Activated CD4-positive, alpha-beta memory T cell treated with anti-CD3 and anti-CD28 coated beads for 36 hours (primary cell): ENCODE data around the gene PPIA. TPM values are rescaled to one million over a fixed set of nuclear protein-coding genes. Genes with fewer than 3 reads are reported as not detected.

Experiments used
- CTCF ChIA-PET: fragments of 350-600 bp; sonication (Branson Sonifier 250); formaldehyde crosslinking; loops from one replicate; lab custom pipeline; 2021; ENCODE audit warnings: antibody characterized with exemption, inconsistent platforms; lab: Charles Lee
- POLR2A ChIA-PET: fragments of 350-600 bp; sonication (Branson Sonifier 250); formaldehyde crosslinking; loops from one replicate; lab custom pipeline; 2021; ENCODE audit warnings: antibody characterized with exemption; lab: Charles Lee
- DNase-seq: peaks from one replicate; pipeline ENCODE4 v3.0.0-alpha.2; 2020
- H3K27ac Mint-ChIP-seq: one replicate; pipeline ENCODE4 v1.8.0; 2021; ENCODE audit warnings: mixed read lengths
- H3K27me3 Mint-ChIP-seq: one replicate; pipeline ENCODE4 v1.8.0; 2021; ENCODE audit warnings: mixed read lengths
- H3K36me3 Mint-ChIP-seq: one replicate; pipeline ENCODE4 v1.8.0; 2021; ENCODE audit warnings: mixed read lengths
- H3K4me1 Mint-ChIP-seq: one replicate; pipeline ENCODE4 v1.8.0; 2021; ENCODE audit warnings: low read depth, mixed read lengths
- H3K4me3 Mint-ChIP-seq: one replicate; pipeline ENCODE4 v1.8.0; 2021; ENCODE audit warnings: mild to moderate bottlenecking, mixed read lengths
- H3K9me3 Mint-ChIP-seq: one replicate; pipeline ENCODE4 v1.8.0; 2021; ENCODE audit warnings: mixed read lengths
- intact Hi-C: fragments of 100-400 bp; cut with micrococcal nuclease; formaldehyde crosslinking; loops from one replicate; pipeline ENCODE4 v1.15.1; 2023
- total RNA-seq, 2 experiments: library from RNA; stranded (reverse); gene quantifications; one replicate each; pipeline ENCODE4 v1.2.3, GENCODE V29; 2021

Gene PPIA
- 1,000 to 10,000 TPM; 3,158 to 3,182 TPM for total RNA-seq

DNA sequence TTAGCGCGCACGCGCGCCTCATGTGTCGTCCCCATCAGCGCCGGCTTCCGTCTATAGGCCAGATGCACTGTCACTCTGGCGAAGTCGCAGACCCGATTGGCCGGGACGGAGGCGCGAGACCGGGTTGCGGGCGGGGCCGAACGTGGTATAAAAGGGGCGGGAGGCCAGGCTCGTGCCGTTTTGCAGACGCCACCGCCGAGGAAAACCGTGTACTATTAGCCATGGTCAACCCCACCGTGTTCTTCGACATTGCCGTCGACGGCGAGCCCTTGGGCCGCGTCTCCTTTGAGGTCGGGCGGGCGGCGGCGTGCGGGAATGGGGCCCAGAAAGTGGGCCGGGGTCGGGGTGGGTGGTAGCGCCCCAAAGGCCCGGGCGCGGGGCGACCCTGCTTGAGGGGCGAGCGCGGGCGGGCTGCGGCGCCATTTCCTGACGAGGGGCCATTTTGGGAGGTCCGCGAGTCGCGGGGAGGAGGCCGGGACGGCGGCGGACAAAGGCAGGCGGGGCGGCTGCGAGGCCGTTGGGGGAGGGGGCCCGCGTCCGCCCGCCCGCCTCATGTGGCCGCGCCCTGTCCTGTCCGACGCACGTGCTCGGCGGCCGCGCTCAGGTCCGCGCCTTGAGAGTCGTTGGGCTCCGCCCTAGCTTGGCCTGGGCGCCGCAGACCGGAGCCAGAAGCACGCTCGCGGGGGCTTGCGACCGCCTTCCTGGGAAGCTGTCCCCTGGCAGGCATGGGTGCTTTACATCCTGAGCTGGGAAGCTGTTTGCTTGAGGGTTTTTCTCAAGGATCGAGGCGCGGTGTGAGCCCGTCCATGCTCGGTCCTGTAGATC, at the start of gene PPIA:
PPIA (plus strand) TSS at position 178 of the 825 bp plus-strand sequence; CDS start at position 222, 44 bp downstream.
- H3K36me3 Mint-ChIP-seq = peaks cover 49% of the 10 kb centered on the region
- H3K27me3 Mint-ChIP-seq = no peaks in the 10 kb centered on the region
- no peaks in the 10 kb centered on the region for H3K9me3 Mint-ChIP-seq
- intact Hi-C loops = loop anchor here (1.0 to 5.0 kb wide), 10 partner anchors 48 to 336 kb away; partner anchors contain the start of genes H2AZ2, NUDCD3, OGDH and PURB
- peak; percentile 99 for DNase-seq
- peak within 1 kb of the TSS; percentile 97 for H3K4me3 Mint-ChIP-seq
- H3K27ac Mint-ChIP-seq = peak within 1 kb of the TSS; percentile 99
- POLR2A ChIA-PET = interaction anchor here (0.6 to 3.9 kb wide), 17 partner anchors 27 to 314 kb away, joined by 3 to 34 read pairs (median 5); partner anchors contain the start of genes H2AZ2, OGDH, PURB and TMED4
- CTCF ChIA-PET = interaction anchor here (0.9 kb wide), 1 partner anchor 190 kb away, joined by 3 read pairs; the partner anchor contains the start of gene OGDH
- peaks cover 29% of the 10 kb centered on the region for H3K4me1 Mint-ChIP-seq

DNA sequence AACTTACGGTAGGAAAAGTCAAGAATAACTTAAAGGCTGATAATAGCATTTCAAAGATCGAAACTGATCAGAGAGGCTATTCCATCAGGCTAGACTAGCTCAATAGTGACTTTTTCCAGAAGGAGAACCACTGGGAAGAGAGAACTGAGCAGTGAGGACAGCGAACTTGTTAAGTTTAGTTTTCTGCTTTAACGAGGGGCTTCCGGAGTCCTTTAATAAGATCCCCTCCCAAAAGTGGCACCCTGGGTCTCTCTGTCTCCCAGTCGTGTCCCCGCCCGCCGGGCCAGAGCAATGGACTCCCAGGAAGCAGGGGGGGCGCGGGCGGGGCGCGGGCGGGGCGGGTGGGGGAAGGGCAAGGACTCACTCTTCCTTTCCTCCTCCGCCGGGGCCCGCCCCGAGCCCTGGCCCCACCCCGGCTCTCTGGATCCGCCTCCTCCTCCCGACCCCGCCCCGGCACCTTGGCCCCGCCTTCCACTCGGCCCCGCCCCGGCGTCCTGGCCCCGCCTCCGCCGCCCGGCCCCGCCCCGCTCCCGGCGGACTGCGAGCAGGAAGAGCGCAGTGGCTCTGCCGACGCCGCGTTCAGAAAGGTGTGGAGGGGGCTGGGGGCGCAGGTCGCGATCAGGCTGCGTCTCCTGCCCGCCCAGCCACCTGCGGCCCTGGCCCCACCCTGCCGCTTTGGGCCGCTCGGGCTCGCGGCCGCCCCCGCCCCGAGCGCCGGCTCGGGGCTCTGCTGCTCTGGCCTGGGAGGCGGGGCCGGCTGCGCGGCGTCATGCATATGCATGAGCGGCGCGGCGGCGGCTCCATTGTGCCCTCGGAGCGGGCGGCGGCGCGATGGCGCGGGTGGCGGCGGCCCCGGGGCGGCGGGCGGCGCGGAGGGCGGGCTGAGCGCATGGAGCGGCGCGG, 48.2 kb upstream of the PPIA start, which contains the start of gene ZMIZ2:
ZMIZ2 (plus strand) TSS at position 803 of the 903 bp plus-strand sequence. CDS start 7,403 bp downstream, outside the sequence.
- H3K4me3 Mint-ChIP-seq = peak within 1 kb of the TSS; percentile 81
- H3K27ac Mint-ChIP-seq = peak within 1 kb of the TSS; percentile 87
- H3K9me3 Mint-ChIP-seq = no peaks in the 10 kb centered on the region
- DNase-seq = peak; percentile 93
- no peaks in the 10 kb centered on the region for H3K27me3 Mint-ChIP-seq
- POLR2A ChIA-PET = interaction anchor here (0.5 to 3.4 kb wide), 9 partner anchors 13 to 142 kb away, joined by 3 to 24 read pairs (median 3); partner anchors contain the start of genes H2AZ2, OGDH and PURB
- CTCF ChIA-PET = no interaction called here
- peaks cover 8% of the 10 kb centered on the region for H3K36me3 Mint-ChIP-seq
- peaks cover 39% of the 10 kb centered on the region for H3K4me1 Mint-ChIP-seq
- intact Hi-C loops = loop anchor here (1.0 kb wide), 5 partner anchors 13 to 166 kb away; partner anchors contain the start of genes OGDH, PPIA and TMED4

DNA sequence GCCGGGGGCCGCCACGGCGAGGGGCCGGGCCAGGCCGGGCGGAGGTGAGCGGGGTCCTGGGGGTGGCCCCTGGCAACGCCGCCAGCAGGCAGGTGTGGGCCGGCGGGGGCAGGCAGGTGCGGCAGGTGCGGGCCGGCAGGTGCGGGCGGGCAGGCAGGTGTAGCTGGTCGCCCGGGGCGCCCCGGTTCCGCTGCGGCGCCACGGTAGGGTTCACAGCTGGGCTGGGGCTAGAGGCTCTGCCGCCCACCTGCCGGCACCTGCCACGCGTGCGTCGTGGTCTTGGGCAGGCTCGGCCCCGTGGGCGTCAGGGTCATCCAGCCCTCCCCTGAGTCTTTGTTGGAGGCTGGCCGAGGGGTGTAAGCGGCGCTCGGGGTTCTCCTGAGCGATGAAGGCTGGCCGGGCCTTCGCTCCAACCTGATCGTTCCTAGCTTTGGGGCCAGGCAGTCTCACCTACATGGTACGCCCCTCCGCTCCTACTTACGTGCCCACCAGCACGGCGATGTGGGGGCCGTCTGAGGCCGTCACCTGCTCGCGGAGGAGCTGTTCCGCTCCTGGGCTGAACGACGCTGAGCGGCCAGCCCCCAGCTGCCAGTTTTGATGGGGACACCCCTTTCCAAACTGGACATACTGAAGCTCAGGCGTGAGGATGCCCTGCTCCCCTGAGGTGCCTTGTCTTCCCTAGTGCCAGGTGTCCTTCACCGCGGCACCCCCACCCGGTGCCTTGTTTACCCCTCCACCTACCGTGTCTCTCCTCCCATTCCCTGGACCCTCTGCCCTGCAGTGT, 47.3 kb upstream of the PPIA start:
- Mint-ChIP-seq H3K36me3 (peaks cover 8% of the 10 kb centered on the region), H3K9me3 (no peaks in the 10 kb centered on the region), H3K27me3 (no peaks in the 10 kb centered on the region), H3K27ac (peak overlapping the region; percentile 87), H3K4me3 (peak overlapping the region; percentile 81), H3K4me1 (peaks cover 44% of the 10 kb centered on the region)
- CTCF ChIA-PET = interaction anchor here (1.2 to 1.4 kb wide), 2 partner anchors 19 to 184 kb away, joined by 4 to 5 read pairs; no protein-coding TSS in a partner anchor
- POLR2A ChIA-PET = interaction anchor here (0.6 to 3.4 kb wide), 16 partner anchors 10 to 232 kb away, joined by 3 to 24 read pairs (median 3); partner anchors contain the start of genes H2AZ2, OGDH and PURB
- DNase-seq = peak; percentile 34
- intact Hi-C loops = loop anchor here (1.0 kb wide), 5 partner anchors 14 to 167 kb away; partner anchors contain the start of genes OGDH, PPIA and TMED4

GRCh38 chr7:44749992-44750391, 46.5 kb upstream of the PPIA start:
- no peaks in the 10 kb centered on the region for H3K9me3 Mint-ChIP-seq
- ChIA-PET POLR2A (interaction anchor here (0.6 to 3.4 kb wide), 17 partner anchors 9 to 231 kb away, joined by 3 to 24 read pairs (median 4); partner anchors contain the start of genes DDX56, H2AZ2, OGDH and PURB), CTCF (interaction anchor here (0.8 to 1.4 kb wide), 4 partner anchors 20 to 185 kb away, joined by 3 to 5 read pairs (median 4); partner anchors contain the start of gene OGDH)
- DNase-seq = no peak
- peak overlapping the region; percentile 81 for H3K4me3 Mint-ChIP-seq
- no peaks in the 10 kb centered on the region for H3K27me3 Mint-ChIP-seq
- peak overlapping the region; percentile 87 for H3K27ac Mint-ChIP-seq
- peaks cover 50% of the 10 kb centered on the region for H3K4me1 Mint-ChIP-seq
- peaks cover 8% of the 10 kb centered on the region for H3K36me3 Mint-ChIP-seq
- intact Hi-C loops = loop anchor here (2.0 kb wide), 2 partner anchors 99 to 161 kb away; partner anchors contain the start of gene H2AZ2

- ChIA-PET POLR2A (interaction anchor here (0.6 to 3.4 kb wide), 14 partner anchors 9 to 231 kb away, joined by 3 to 24 read pairs (median 6); partner anchors contain the start of genes DDX56, H2AZ2, OGDH and PURB), CTCF (interaction anchor here (0.5 to 1.4 kb wide), 8 partner anchors 20 to 214 kb away, joined by 3 to 5 read pairs (median 3); partner anchors contain the start of gene OGDH)
- Mint-ChIP-seq H3K27ac (peak overlapping the region; percentile 87), H3K36me3 (peaks cover 8% of the 10 kb centered on the region), H3K4me3 (peak overlapping the region; percentile 81), H3K9me3 (no peaks in the 10 kb centered on the region), H3K27me3 (no peaks in the 10 kb centered on the region), H3K4me1 (peaks cover 51% of the 10 kb centered on the region)
- intact Hi-C loops = loop anchor here (2.0 kb wide), 2 partner anchors 98 to 162 kb away; partner anchors contain the start of gene H2AZ2
- DNase-seq = no peak
These were observed 46.1 kb upstream of the PPIA start for GRCh38 chr7:44750424-44750823.

DNA sequence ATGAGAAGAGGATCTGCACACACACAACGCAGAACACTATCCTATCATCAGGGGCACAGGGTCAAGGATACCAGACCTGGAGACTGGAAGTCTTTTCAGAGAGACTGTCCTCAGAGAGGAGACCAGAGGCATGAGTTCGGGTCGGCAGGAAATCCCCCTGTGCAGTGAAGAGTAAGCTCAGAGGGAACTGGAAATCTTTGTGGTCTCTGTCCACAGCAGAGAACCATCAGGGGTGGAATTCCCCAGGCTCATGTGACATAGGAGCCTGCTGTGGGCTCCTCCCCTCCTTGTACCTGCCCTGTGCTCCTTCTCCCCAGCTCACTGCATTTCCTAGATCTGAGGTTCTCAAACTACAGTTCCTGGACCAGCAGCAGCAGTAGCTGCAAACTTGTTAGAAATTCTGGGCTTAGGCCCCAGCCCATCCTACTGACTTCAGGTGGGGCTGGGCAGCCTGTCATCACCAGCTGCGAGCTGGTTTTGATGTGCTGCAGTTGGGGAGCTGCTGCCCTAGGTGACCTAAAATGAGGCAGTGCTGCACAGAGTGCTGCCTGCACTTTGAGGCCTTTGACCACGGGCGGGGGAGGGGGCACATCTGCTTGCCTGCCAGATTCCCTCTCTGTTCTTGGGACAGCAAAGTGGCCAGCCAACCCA, 45.4 kb upstream of the PPIA start:
- peaks cover 8% of the 10 kb centered on the region for H3K36me3 Mint-ChIP-seq
- H3K4me3 Mint-ChIP-seq = peak overlapping the region; percentile 81
- no peaks in the 10 kb centered on the region for H3K9me3 Mint-ChIP-seq
- no peaks in the 10 kb centered on the region for H3K27me3 Mint-ChIP-seq
- ChIA-PET CTCF (interaction anchor here (0.5 to 1.4 kb wide), 7 partner anchors 36 to 214 kb away, joined by 3 to 4 read pairs (median 3); partner anchors contain the start of gene OGDH), POLR2A (interaction anchor here (0.8 to 3.4 kb wide), 9 partner anchors 46 to 178 kb away, joined by 3 to 24 read pairs (median 8); partner anchors contain the start of genes DDX56, H2AZ2, OGDH and PURB)
- H3K4me1 Mint-ChIP-seq = peaks cover 51% of the 10 kb centered on the region
- peak overlapping the region; percentile 87 for H3K27ac Mint-ChIP-seq
- intact Hi-C loops = loop anchor here (2.0 kb wide), 2 partner anchors 98 to 162 kb away; partner anchors contain the start of gene H2AZ2
- DNase-seq = peak; percentile 78

GRCh38 chr7:44752822-44753221, 43.7 kb upstream of the PPIA start:
- Mint-ChIP-seq H3K27ac (peak overlapping the region; percentile 64), H3K27me3 (no peaks in the 10 kb centered on the region), H3K36me3 (peaks cover 8% of the 10 kb centered on the region), H3K4me3 (no peak overlapping the region), H3K4me1 (peaks cover 47% of the 10 kb centered on the region), H3K9me3 (no peaks in the 10 kb centered on the region)
- no peak for DNase-seq
- ChIA-PET CTCF (no interaction called here), POLR2A (no interaction called here)
- intact Hi-C loops = no loop called here

DNA sequence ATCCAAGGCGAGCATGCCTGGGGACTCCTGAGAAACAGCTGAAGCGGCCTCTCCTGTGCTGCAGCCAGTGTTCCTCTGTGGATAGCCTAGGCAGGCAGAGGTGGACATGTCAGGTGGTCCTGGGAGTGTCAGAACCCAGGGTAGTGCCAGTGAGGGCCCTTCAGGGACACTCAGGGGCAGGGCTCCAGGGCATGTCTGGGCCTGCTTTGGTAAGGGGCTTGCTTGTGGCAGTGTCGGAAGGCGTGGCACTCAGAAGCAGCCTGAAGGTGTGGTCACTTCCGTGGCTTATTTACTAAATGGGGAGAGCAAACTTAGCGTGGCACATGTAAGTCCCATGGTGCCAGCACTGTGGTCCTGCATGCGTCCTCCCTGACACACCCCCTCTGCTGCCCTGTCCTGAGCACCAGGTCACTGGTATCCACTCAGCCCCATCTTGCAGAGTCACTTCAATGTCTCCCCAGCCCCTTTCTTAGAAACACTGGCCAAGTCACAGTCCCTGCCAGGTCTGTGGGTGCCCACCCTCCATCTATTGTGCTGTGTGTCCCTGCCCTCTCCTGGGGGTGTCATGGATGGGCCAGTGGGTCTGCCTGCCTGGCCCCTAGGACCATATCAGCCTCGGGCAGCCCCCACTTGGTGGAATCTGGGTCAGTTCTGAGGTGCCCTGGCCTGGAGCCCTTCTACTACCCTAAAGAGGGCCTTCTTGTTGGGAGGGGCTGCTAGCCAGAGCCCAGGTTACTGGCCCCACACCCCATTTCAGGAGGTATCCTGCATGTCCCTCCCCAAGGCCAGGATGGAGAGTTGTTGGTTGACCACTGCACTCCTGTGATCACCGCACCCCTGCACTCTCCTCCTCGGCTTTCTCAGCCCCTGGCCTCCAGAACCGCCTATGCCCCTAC, 41.4 kb upstream of the PPIA start:
- CTCF ChIA-PET = no interaction called here
- Mint-ChIP-seq H3K4me3 (no peak overlapping the region), H3K27ac (peak overlapping the region; percentile 58), H3K27me3 (no peaks in the 10 kb centered on the region), H3K4me1 (peaks cover 40% of the 10 kb centered on the region), H3K9me3 (no peaks in the 10 kb centered on the region), H3K36me3 (peaks cover 16% of the 10 kb centered on the region)
- POLR2A ChIA-PET = no interaction called here
- DNase-seq = no peak
- intact Hi-C loops = no loop called here
